ENCODE measurements around the gene ABCC6. TPM values are rescaled to one million over a fixed set of nuclear protein-coding genes. Genes with fewer than 3 reads are reported as not detected.
"Not testable (repeated sequence)": the region's sequence is repeated elsewhere in the genome, so short reads cannot be mapped to it uniquely, and the experiment has no call there.

ABCC6 gene
- total and polyA plus RNA-seq, 2 donors from 2014 or later, result 7.5 to 54.5 TPM

- no peaks in the 10 kb centered on the region for H3K9me3 ChIP-seq (ENCODE audit: control insufficient read depth in 2 of 3, insufficient read depth in 1 of 3, low read length in 3 of 3)
- TF ChIP-seq CTCF (IDR thresholded peaks at IDR 0.05; ENCODE audit: borderline replicate concordance, extremely low read depth, insufficient read depth), result no peak
- FAIRE-seq (no peak), DNase-seq (peak in 3 of 5 donors; percentile 7 to 85 (median 69))
- H3K9ac ChIP-seq (ENCODE audit: low read length in 3 of 3), result no peak overlapping the region
- peaks cover 0 to 9% (median 0%) of the 10 kb centered on the region in 3 donors for H3K36me3 ChIP-seq (ENCODE audit: control insufficient read depth in 2 of 3, insufficient read depth in 3 of 3, low read length in 3 of 3)
- H3K4me3 ChIP-seq (ENCODE audit: low read length in 3 of 3), result no peak overlapping the region
- H3K27me3 ChIP-seq (ENCODE audit: control insufficient read depth, insufficient read depth, low read length), result no peaks in the 10 kb centered on the region
- intact Hi-C loops (cut with DNase I), result no loop called here
- peaks cover 0 to 30% (median 19%) of the 10 kb centered on the region in 3 donors for H3K4me1 ChIP-seq (ENCODE audit: control insufficient read depth in 2 of 3, insufficient read depth in 2 of 3, low read depth in 1 of 3, low read length in 3 of 3)
- peak overlapping the region; percentile 19 to 79 for H3K27ac ChIP-seq (ENCODE audit: low read depth in 2 of 2, low read length in 2 of 2)
Measured at GRCh38 chr16:16150117-16150877, 73.0 kb downstream of the ABCC6 start.

DNA sequence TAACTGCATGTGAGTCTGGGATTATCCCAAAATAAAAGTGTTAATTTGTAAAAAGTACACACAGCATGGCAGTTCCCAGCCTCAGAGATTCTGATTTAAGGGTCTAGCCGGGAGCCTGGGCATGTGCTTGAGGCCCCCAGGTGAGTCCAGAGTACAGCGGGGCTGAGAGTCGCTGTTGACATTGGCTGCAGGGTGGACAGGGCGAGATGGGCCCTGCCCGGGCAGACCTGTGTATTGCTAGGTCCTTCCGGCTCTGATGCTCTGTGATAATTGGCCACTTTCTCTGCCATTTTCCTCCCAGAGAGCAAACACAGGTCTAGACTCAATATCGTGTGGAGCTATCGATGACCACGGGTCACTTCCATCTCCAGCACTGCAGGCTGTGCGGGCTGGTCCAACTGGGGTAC, 73.6 kb downstream of the ABCC6 start:
- Histone ChIP-seq H3K27ac (ENCODE audit: low read depth in 2 of 2, low read length in 2 of 2) (peak overlapping the region; percentile 19 to 79), H3K4me1 (ENCODE audit: control insufficient read depth in 2 of 3, insufficient read depth in 2 of 3, low read depth in 1 of 3, low read length in 3 of 3) (peaks cover 0 to 30% (median 19%) of the 10 kb centered on the region in 3 donors), H3K36me3 (ENCODE audit: control insufficient read depth in 2 of 3, insufficient read depth in 3 of 3, low read length in 3 of 3) (peaks cover 0 to 7% (median 0%) of the 10 kb centered on the region in 3 donors), H3K4me3 (ENCODE audit: low read length in 3 of 3) (no peak overlapping the region), H3K9me3 (ENCODE audit: control insufficient read depth in 2 of 3, insufficient read depth in 1 of 3, low read length in 3 of 3) (no peaks in the 10 kb centered on the region), H3K27me3 (ENCODE audit: control insufficient read depth, insufficient read depth, low read length) (no peaks in the 10 kb centered on the region), H3K9ac (ENCODE audit: low read length in 3 of 3) (no peak overlapping the region)
- TF ChIP-seq CTCF (IDR thresholded peaks at IDR 0.05; ENCODE audit: borderline replicate concordance, extremely low read depth, insufficient read depth), result no peak
- FAIRE-seq (no peak), DNase-seq (no peak)
- intact Hi-C loops (cut with DNase I), result no loop called here

GRCh38 chr16:16148755-16149154, 74.5 kb downstream of the ABCC6 start:
- Histone ChIP-seq H3K36me3 (ENCODE audit: control insufficient read depth in 2 of 3, insufficient read depth in 3 of 3, low read length in 3 of 3) (peaks cover 0 to 7% (median 0%) of the 10 kb centered on the region in 3 donors), H3K4me1 (ENCODE audit: control insufficient read depth in 2 of 3, insufficient read depth in 2 of 3, low read depth in 1 of 3, low read length in 3 of 3) (peaks cover 0 to 30% (median 19%) of the 10 kb centered on the region in 3 donors), H3K27ac (ENCODE audit: low read depth in 2 of 2, low read length in 2 of 2) (no peak overlapping the region), H3K9ac (ENCODE audit: low read length in 3 of 3) (no peak overlapping the region), H3K27me3 (ENCODE audit: control insufficient read depth, insufficient read depth, low read length) (no peaks in the 10 kb centered on the region), H3K4me3 (ENCODE audit: low read length in 3 of 3) (no peak overlapping the region), H3K9me3 (ENCODE audit: control insufficient read depth in 2 of 3, insufficient read depth in 1 of 3, low read length in 3 of 3) (no peaks in the 10 kb centered on the region)
- peak in 2 of 5 donors; percentile 34 to 59 for DNase-seq
- intact Hi-C loops (cut with DNase I), result no loop called here
- FAIRE-seq, result no peak
- TF ChIP-seq CTCF (IDR thresholded peaks at IDR 0.05; ENCODE audit: borderline replicate concordance, extremely low read depth, insufficient read depth), result no peak

GRCh38 chr16:16148000-16148599, 75.2 kb downstream of the ABCC6 start:
- peak in 4 of 5 donors; percentile 39 to 75 (median 50) for DNase-seq
- FAIRE-seq; H3K4me3 ChIP-seq (ENCODE audit: low read length in 3 of 3); H3K9me3 ChIP-seq (ENCODE audit: control insufficient read depth in 2 of 3, insufficient read depth in 1 of 3, low read length in 3 of 3); H3K36me3 ChIP-seq (ENCODE audit: control insufficient read depth in 2 of 3, insufficient read depth in 3 of 3, low read length in 3 of 3); H3K27me3 ChIP-seq (ENCODE audit: control insufficient read depth, insufficient read depth, low read length); intact Hi-C loops (cut with DNase I); H3K9ac ChIP-seq (ENCODE audit: low read length in 3 of 3): not testable (repeated sequence)
- peak overlapping the region in 1 of 2 donors; percentile 22 for H3K27ac ChIP-seq (ENCODE audit: low read depth in 2 of 2, low read length in 2 of 2)
- H3K4me1 ChIP-seq (ENCODE audit: control insufficient read depth in 2 of 3, insufficient read depth in 2 of 3, low read depth in 1 of 3, low read length in 3 of 3), result peaks cover 0 to 30% (median 19%) of the 10 kb centered on the region in 3 donors

All from kidney (tissue), 14 donors.